Calu3 (cell line): Measurements from ENCODE around the gene FXYD3. TPM values are rescaled to one million over a fixed set of nuclear protein-coding genes. Genes with fewer than 3 reads are reported as not detected.
A peak's percentile ranks its signal among the peaks of the same experiment; 100 is the strongest.
"Not testable (repeated sequence)": the region's sequence is repeated elsewhere in the genome, so short reads cannot be mapped to it uniquely, and the experiment has no call there.

Experiments used
- BruUV-seq: library from RNA; stranded (reverse); fragments of 400-500 nt; replicated peaks from 2 replicates; lab custom pipeline; 2021; lab: Mats Ljungman, UMichigan
- CTCF ChIA-PET: fragments of 300-600 bp; sonication (Branson Sonifier 250); formaldehyde crosslinking; loops from one replicate; lab custom pipeline; 2022; ENCODE audit warnings: antibody characterized with exemption; lab: Charles Lee
- DNase-seq: peaks from one replicate; pipeline ENCODE4 v3.0.0; 2022
- H3K27ac Mint-ChIP-seq: one replicate; pipeline ENCODE4 v1.8.0; 2022; ENCODE audit warnings: mixed read lengths; ENCODE audit not compliant: unreplicated experiment
- H3K27me3 Mint-ChIP-seq: one replicate; pipeline ENCODE4 v1.8.0; 2022; ENCODE audit warnings: mixed read lengths; ENCODE audit not compliant: unreplicated experiment
- H3K36me3 Mint-ChIP-seq: one replicate; pipeline ENCODE4 v1.8.0; 2022; ENCODE audit warnings: mild to moderate bottlenecking, moderate library complexity, mixed read lengths; ENCODE audit not compliant: insufficient read depth, unreplicated experiment
- H3K4me1 Mint-ChIP-seq: one replicate; pipeline ENCODE4 v1.8.0; 2022; ENCODE audit warnings: mild to moderate bottlenecking, low read depth, mixed read lengths; ENCODE audit not compliant: unreplicated experiment
- H3K4me3 Mint-ChIP-seq: one replicate; pipeline ENCODE4 v1.8.0; 2022; ENCODE audit warnings: mild to moderate bottlenecking, low read depth, moderate library complexity, mixed read lengths; ENCODE audit not compliant: unreplicated experiment
- H3K9me3 Mint-ChIP-seq: one replicate; pipeline ENCODE4 v1.8.0; 2022; ENCODE audit warnings: low read depth, mixed read lengths; ENCODE audit not compliant: unreplicated experiment
- CTCF ChIP-seq: fragments of 200-600 bp; IDR thresholded peaks from one replicate; pipeline ENCODE4 v1.8.0; 2022; ENCODE audit warnings: antibody characterized with exemption; ENCODE audit not compliant: unreplicated experiment
- intact Hi-C: fragments of 100-400 bp; cut with micrococcal nuclease; formaldehyde crosslinking; loops from one replicate; pipeline ENCODE4 v1.10.0; 2022; ENCODE audit not compliant: unreplicated experiment
- total RNA-seq: library from RNA; stranded (reverse); gene quantifications from 2 replicates; pipeline ENCODE4 v1.2.3, GENCODE V29; 2022

FXYD3 gene
- total RNA-seq, 1 experiment from 2014 or later: 183 TPM

- Mint-ChIP-seq H3K27me3 (peaks cover 17% of the 10 kb centered on the region), H3K9me3 (no peaks in the 10 kb centered on the region), H3K27ac (no peak overlapping the region), H3K36me3 (peaks cover 15% of the 10 kb centered on the region), H3K4me3 (no peak overlapping the region), H3K4me1 (peaks cover 23% of the 10 kb centered on the region)
- no peak for DNase-seq
- BruUV-seq: no TSS peak
- CTCF ChIA-PET: interaction anchor here (0.6 kb wide), 1 partner anchor 79 kb away, joined by 3 read pairs; no protein-coding TSS in a partner anchor
- intact Hi-C loops: no loop called here
- no peak for TF ChIP-seq CTCF
Measured at GRCh38 chr19:35146746-35147459, 31.3 kb downstream of the FXYD3 start.

- H3K27ac Mint-ChIP-seq: no peak overlapping the region
- no peak for DNase-seq
- no peak for TF ChIP-seq CTCF
- H3K36me3 Mint-ChIP-seq: peaks cover 18% of the 10 kb centered on the region
- intact Hi-C loops: no loop called here
- no peak overlapping the region for H3K4me3 Mint-ChIP-seq
- no TSS peak for BruUV-seq
- H3K9me3 Mint-ChIP-seq: no peaks in the 10 kb centered on the region
- CTCF ChIA-PET: interaction anchor here (0.6 kb wide), 1 partner anchor 32 kb away, joined by 3 read pairs; no protein-coding TSS in a partner anchor
- peaks cover 3% of the 10 kb centered on the region for H3K27me3 Mint-ChIP-seq
- H3K4me1 Mint-ChIP-seq: peaks cover 20% of the 10 kb centered on the region
Measured at GRCh38 chr19:35149463-35149862, 33.8 kb downstream of the FXYD3 start.

GRCh38 chr19:35150445-35150844 lies 34.8 kb downstream of the FXYD3 start:
- H3K36me3 Mint-ChIP-seq: peaks cover 18% of the 10 kb centered on the region
- no peak overlapping the region for H3K27ac Mint-ChIP-seq
- H3K27me3 Mint-ChIP-seq: no peaks in the 10 kb centered on the region
- peaks cover 10% of the 10 kb centered on the region for H3K4me1 Mint-ChIP-seq
- no peak for TF ChIP-seq CTCF
- intact Hi-C loops: no loop called here
- CTCF ChIA-PET: no interaction called here
- no peak overlapping the region for H3K4me3 Mint-ChIP-seq
- no peak for DNase-seq
- H3K9me3 Mint-ChIP-seq: no peaks in the 10 kb centered on the region
- BruUV-seq: no TSS peak

GRCh38 chr19:35151273-35152065 lies 35.8 kb downstream of the FXYD3 start:
- peaks cover 17% of the 10 kb centered on the region for H3K4me1 Mint-ChIP-seq
- TF ChIP-seq CTCF: no peak
- H3K27me3 Mint-ChIP-seq: no peaks in the 10 kb centered on the region
- no peaks in the 10 kb centered on the region for H3K9me3 Mint-ChIP-seq
- no TSS peak for BruUV-seq
- DNase-seq: no peak
- intact Hi-C loops: no loop called here
- peaks cover 28% of the 10 kb centered on the region for H3K36me3 Mint-ChIP-seq
- H3K27ac Mint-ChIP-seq: no peak overlapping the region
- CTCF ChIA-PET: no interaction called here
- no peak overlapping the region for H3K4me3 Mint-ChIP-seq

GRCh38 chr19:35153129-35153522 lies 37.5 kb downstream of the FXYD3 start:
- peaks cover 44% of the 10 kb centered on the region for H3K36me3 Mint-ChIP-seq
- CTCF ChIA-PET: interaction anchor here (0.6 to 1.5 kb wide), 6 partner anchors 8 to 199 kb away, joined by 3 to 9 read pairs (median 4); no protein-coding TSS in a partner anchor

More at GRCh38 chr19:35153129-35153522, 37.5 kb downstream of the FXYD3 start:
- DNase-seq, H3K27me3 Mint-ChIP-seq, intact Hi-C loops, BruUV-seq, H3K9me3 Mint-ChIP-seq: not testable (repeated sequence)
- Mint-ChIP-seq H3K4me3 (peak overlapping the region; percentile 99), H3K4me1 (peaks cover 30% of the 10 kb centered on the region), H3K27ac (peak overlapping the region; percentile 96)
